Stomach (tissue), 4 donors: Measurements from ENCODE around the gene RBBP5.

ENCODE experiments used
- EP300 ChIP-seq: sonication (generic); formaldehyde crosslinking; IDR thresholded peaks from one replicate; pipeline ENCODE4 v1.6.1; 2017; ENCODE audit warnings: antibody characterized with exemption
- POLR2A ChIP-seq, 4 donors: fragments of 450-650 bp; IDR thresholded peaks; one replicate each; pipeline ENCODE4 v1.6.1; 2016; ENCODE audit warnings: antibody characterized with exemption in 4 of 4, control low read depth in 2 of 4, mild to moderate bottlenecking in 1 of 4, moderate library complexity in 1 of 4
- POLR2AphosphoS5 ChIP-seq, 3 donors: sonication (generic); formaldehyde crosslinking; IDR thresholded peaks; one replicate each; pipeline ENCODE4 v1.6.1; 2016; ENCODE audit warnings: antibody characterized with exemption in 3 of 3
- TF ChIP-seq, protein P1 (sequence below), 7 experiments: fragments of 450-650 bp in 4 of 7; fragments of 200-600 bp in 3 of 7; sonication (generic) in 3 of 7; IDR thresholded peaks; one replicate each; pipeline ENCODE4 v1.5.1; 2016 to 2019; ENCODE audit warnings: antibody characterized with exemption in 7 of 7, control low read depth in 2 of 7, mild to moderate bottlenecking in 1 of 7

DNA sequence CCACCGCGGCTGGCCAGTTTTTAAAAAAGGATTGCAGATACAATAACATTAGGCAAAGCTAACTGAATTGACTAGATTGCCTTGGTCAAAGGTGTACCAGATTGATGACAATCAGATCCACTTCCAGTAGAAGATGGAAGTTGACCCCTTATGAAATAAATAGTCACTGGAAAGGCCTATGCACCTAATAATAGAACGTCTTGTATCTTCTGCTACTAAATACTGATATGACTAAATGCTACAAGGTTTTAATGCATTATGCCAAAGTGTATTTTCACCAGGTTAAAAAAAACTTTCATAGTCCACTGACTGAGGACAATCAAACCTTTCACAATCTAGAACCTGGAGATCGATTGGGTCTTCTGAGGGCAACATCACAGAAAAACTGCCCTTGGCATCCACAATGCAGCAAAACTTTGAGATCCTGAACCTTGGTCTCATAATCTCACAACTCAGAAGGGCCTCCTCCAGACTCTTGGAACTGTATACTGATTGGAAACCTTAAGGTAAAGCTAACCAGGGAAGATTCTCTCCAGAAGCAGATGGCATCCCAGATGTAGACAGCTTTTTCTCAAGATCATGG, 7.8 kb upstream of the RBBP5 start:
- TF ChIP-seq EP300 (no peak), POLR2AphosphoS5 (IDR thresholded peaks at IDR 0.05) (no peak), POLR2A (IDR thresholded peaks at IDR 0.05) (no peak)
- TF ChIP-seq, protein P1, sequence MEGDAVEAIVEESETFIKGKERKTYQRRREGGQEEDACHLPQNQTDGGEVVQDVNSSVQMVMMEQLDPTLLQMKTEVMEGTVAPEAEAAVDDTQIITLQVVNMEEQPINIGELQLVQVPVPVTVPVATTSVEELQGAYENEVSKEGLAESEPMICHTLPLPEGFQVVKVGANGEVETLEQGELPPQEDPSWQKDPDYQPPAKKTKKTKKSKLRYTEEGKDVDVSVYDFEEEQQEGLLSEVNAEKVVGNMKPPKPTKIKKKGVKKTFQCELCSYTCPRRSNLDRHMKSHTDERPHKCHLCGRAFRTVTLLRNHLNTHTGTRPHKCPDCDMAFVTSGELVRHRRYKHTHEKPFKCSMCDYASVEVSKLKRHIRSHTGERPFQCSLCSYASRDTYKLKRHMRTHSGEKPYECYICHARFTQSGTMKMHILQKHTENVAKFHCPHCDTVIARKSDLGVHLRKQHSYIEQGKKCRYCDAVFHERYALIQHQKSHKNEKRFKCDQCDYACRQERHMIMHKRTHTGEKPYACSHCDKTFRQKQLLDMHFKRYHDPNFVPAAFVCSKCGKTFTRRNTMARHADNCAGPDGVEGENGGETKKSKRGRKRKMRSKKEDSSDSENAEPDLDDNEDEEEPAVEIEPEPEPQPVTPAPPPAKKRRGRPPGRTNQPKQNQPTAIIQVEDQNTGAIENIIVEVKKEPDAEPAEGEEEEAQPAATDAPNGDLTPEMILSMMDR (IDR thresholded peaks at IDR 0.05): no peak
